Dedifferentiated amniotic fluid mesenchymal stem cell (primary cell): ENCODE results near the gene LOXHD1.

ENCODE experiments used
- DNase-seq: peaks from one replicate; pipeline ENCODE4 v3.0.0-alpha.2; 2016; ENCODE audit errors: extremely low spot score

LOXHD1 gene

GRCh38 chr18:46657115-46657955 lies at the start of gene LOXHD1:
TSS of gene LOXHD1 (minus strand) at chr18:46657220. CDS start at chr18:46657033, 187 bp downstream.
- DNase-seq, result no peak

GRCh38 chr18:46705521-46705920 lies 48.5 kb upstream of the LOXHD1 start:
- no peak for DNase-seq

- DNase-seq, result no peak
These were observed 47.8 kb upstream of the LOXHD1 start for GRCh38 chr18:46704816-46705215.

- no peak for DNase-seq
These were observed 47.2 kb upstream of the LOXHD1 start for GRCh38 chr18:46704189-46704588.

GRCh38 chr18:46702471-46702870 lies 45.5 kb upstream of the LOXHD1 start:
- no peak for DNase-seq

- DNase-seq, result no peak
These were observed 43.2 kb upstream of the LOXHD1 start for GRCh38 chr18:46700066-46700824.

GRCh38 chr18:46696702-46697101 lies 39.7 kb upstream of the LOXHD1 start:
- no peak for DNase-seq

GRCh38 chr18:46696268-46696667 lies 39.2 kb upstream of the LOXHD1 start:
- no peak for DNase-seq

- DNase-seq, result no peak
These were observed 37.0 kb upstream of the LOXHD1 start for GRCh38 chr18:46693996-46694395.

- DNase-seq, result no peak
These were observed 32.0 kb upstream of the LOXHD1 start for GRCh38 chr18:46688853-46689525.

- no peak for DNase-seq
These were observed 29.2 kb upstream of the LOXHD1 start for GRCh38 chr18:46686186-46686585.

- DNase-seq, result no peak
These were observed 26.2 kb upstream of the LOXHD1 start for GRCh38 chr18:46683252-46683651.

- no peak for DNase-seq
These were observed 24.0 kb upstream of the LOXHD1 start for GRCh38 chr18:46680784-46681695.

- no peak for DNase-seq
These were observed 23.0 kb upstream of the LOXHD1 start for GRCh38 chr18:46679846-46680598.

GRCh38 chr18:46678785-46679399 lies 21.9 kb upstream of the LOXHD1 start:
- no peak for DNase-seq

- no peak for DNase-seq
These were observed 21.0 kb upstream of the LOXHD1 start for GRCh38 chr18:46678041-46678440.

GRCh38 chr18:46677611-46678010 lies 20.6 kb upstream of the LOXHD1 start:
- no peak for DNase-seq

GRCh38 chr18:46676182-46676835 lies 19.3 kb upstream of the LOXHD1 start:
- DNase-seq, result no peak

- DNase-seq, result no peak
These were observed 18.1 kb upstream of the LOXHD1 start for GRCh38 chr18:46675112-46675511.
